ENCODE data around the gene JARID2.

JARID2 gene

DNA sequence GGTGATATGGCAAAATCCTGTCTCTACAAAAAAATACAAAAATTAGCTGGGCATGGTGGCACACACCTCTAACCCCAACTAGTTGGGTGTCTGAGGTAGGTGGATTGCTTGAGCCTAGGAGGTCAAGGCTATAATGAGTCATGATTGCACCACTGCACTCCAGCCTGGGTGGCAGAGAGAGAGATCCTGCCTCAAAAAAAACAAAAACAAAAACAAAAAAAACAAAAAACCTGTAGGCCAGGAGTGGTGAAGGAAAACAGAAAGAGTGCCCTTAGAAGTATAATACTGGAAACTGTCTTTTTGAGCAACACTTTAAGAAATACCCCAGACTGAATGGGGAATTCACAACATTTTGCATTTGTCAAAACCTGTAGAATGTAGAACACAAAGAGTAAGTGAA lies 85.3 kb downstream of the JARID2 start:
- DNase-seq (ENCODE audit: low spot score) = no peak

DNA sequence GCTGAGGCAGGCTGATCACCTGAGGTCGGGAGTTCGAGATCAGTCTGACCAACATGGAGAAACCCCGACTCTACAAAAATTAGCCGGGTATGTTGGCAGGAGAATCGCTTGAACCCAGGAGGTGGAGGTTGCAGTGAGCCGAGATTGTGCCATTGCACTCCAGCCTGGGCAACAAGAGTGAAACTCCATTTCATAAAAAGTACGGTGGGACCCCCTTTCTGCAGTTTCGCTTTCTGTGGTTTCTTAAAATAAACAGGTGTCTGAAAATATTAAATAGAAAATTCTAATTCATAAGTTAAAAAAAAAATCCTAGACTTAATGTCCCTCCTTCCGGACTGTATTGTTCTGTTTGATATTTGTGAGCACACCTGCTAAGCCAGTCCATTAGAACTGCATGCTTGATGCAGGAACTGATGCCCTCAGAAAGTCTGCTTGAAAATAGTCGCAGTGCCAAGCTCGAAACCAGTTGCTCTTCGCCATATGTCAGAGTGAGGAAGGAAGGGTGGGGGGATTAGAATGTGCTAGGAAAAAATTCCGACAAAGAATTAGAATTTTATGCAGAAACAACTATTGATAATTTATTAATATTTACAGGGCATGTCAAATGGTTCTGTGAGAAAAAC lies 85.9 kb downstream of the JARID2 start:
- FAIRE-seq = no peak
- no peak for DNase-seq (ENCODE audit: low spot score)

More for the DNA sequence above, 85.3 kb downstream of the JARID2 start:
- FAIRE-seq = no peak

DNA sequence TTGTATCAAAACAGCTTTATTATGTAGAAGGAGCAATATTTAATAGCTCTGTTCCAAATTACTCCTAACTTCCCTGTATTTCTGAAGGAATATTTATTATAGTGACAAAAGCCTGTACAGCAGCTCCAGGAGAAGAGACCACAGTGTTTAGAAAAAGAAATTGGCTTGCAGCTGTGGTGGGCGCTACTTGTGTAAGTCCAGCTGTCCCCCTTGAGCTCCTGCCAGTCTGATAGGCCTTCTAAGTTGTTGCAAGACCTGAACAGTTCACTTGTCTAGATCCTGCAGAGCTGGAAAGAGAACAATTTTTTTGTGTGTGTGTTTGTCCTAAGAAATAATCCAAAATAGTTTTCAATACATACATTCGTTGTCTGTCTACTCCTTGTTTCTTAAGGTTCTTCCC lies 86.6 kb downstream of the JARID2 start:
- DNase-seq (ENCODE audit: low spot score) (no peak), FAIRE-seq (no peak)

DNA sequence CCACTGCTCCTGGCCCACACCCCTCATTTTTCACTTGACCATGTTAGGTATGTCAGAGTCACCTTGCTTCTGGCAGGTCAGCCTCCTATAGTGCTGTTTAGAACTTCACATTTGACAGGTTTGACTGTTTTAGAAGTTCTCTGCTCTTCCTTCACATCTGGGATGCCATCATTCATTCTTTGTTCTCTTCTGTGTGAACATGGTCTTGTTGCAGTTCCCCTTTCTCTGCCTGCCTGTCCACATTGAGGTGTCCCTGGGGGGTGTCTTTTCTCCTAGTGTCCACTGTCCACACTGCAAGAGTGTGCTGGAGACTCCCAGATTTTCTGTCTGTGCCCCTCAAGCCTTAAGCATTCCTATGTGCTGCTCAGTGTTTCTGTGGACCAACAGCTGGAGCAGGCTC lies 89.5 kb downstream of the JARID2 start:
- FAIRE-seq (no peak), DNase-seq (ENCODE audit: low spot score) (no peak)

DNA sequence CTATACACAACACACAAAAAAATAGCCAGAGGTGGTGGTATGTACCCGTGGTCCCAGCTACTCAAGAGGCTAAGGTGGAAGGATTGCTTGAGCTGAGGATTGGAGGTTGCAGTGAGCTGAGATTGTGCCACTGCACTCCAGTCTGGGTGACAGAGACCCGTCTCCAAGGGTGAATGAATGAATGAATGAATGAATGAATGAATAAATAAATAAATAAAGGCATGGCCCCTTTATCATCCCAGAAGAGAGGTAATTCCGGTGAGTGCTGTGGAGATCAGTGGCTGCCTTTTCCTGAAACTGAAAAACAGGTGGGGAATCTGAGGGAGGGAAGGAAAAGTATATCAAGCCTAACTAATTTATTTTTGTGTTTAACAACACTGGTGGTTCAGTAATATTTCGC lies 90.0 kb downstream of the JARID2 start:
- DNase-seq (ENCODE audit: low spot score) (no peak), FAIRE-seq (no peak)

DNA sequence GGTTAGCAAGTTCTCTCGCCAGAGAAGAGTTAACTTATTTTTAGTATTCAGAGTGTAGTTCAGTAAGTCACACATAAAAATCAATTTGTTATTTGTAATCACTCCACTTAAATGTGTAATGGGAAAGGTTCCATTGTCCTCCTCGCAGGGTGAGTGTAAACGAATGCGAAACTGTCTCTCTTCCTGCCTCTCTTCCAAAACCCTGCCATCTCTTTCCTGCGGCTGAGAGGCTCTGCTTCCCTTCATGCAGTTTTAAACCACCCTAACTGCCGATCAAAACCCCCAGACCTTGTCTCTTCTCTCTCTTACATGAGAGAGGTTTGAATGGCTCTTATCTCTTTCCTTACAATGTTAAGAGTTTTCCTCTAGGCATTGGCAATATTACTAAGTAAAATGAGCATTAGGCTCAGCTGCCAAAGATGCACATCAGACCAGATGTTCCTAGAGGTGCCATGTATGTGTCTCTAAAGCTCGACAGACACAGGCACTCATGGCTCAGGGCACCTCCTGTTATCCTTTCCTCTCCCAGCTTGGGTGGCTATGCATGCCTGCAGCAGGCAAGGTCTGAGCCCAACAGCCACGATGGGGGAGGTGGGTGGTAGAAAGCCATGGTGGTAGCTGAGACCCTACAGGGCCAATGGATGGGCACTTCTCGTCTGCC lies 91.2 kb downstream of the JARID2 start:
- FAIRE-seq (no peak), DNase-seq (ENCODE audit: low spot score) (no peak)

DNA sequence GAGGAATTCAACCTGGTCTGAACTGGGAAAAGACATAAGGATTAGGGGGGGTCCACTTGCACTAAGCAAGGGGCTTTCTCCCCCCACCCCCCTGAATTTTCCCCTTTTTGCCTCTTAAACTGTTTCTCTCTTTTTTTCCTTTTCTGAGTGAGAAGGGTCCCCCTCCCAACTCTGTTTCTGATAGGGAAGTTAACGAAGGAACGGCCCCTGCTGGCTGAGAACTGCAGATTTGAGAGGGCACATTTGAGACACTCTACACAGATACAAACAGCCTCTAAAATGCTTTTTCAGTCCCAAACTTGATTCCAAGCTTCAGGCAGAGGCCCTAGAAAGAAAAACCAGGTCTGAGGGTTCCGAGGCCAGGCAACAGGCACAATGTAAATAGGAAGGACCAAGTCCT lies 91.7 kb downstream of the JARID2 start:
- DNase-seq (ENCODE audit: low spot score) (no peak), FAIRE-seq (no peak)

DNA sequence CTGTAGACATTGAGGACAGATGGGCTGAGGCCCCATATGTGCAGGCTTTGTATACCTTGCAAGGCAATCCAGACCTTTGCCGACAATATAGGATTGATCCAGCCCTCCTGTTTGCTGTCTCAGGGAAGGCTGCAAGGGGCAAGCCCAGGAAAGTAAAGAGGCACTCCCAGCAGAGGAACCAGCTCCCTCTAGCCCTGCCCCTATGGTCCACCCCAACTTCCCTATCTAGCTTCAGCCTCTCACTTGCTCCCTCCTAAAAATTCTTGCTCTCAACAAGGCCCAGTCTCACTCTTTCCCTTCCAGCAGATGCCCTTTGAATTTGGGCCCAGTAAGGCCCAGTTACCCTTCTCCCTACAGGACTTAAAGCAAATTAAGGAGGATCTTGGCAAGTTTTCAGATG lies 92.6 kb downstream of the JARID2 start:
- DNase-seq (ENCODE audit: low spot score) = no peak
- FAIRE-seq = no peak

DNA sequence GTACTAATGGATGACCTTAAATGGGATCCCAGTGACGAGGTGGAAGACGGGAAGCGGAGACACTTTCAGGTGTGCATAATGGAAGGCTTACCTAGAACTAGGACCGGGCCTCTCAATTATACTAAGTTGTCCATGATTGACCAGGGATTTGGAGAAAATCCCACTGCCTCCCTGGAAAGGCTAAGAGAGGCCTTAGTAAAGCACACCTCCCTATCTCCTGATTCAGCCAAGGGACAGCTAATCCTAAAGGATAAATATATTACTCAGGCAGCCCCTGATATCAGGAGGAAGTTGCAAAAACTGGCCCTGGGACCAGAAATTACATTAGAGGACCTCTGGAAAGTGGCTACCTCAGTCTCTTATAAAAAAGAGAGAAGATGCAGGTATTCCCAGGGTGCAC lies 93.2 kb downstream of the JARID2 start:
- FAIRE-seq (no peak), DNase-seq (ENCODE audit: low spot score) (no peak)

DNA sequence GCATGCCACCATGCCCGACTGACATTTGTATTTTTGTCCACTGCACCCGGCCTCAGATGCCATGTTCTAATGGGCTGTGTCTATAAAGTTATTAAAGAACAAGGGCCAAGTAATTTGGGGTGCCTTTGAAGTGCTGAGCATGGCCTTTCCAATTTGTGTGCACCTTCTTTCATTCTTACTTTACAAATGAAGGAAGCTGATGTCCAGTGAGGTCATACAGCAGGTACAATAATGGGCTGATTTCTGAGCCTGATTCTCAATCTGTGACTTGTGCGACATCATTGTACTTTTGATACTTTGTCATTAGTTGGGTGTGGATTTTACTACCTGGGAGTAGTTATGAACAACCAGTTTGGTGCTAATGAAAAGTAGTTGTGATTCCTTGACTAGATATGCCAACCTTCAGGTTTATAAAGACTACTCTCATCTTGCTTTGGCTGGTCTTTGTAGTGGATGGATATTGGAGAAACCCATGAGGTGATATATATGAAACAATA lies 94.3 kb downstream of the JARID2 start:
- DNase-seq (ENCODE audit: low spot score) (no peak), FAIRE-seq (no peak)

DNA sequence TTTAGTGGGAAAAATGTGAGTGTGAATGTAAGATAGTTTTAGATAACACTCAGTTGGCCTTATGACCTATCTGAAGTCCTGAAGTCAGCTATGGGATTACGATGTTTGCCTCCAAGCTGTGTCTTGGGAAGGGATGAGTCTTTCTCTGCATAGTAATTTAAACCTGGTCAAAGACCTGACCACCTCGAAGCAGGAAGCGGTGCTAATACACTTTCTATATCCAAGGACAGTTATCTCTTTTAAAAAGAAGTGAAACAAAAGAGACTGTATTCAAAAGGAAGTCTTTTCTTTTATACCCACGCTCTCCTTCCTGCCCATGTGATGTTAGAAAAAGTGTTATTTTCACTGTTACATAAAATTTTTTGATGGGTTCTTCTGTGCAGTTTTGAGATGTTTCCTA lies 94.9 kb downstream of the JARID2 start:
- no peak for FAIRE-seq
- no peak for DNase-seq (ENCODE audit: low spot score)

DNA sequence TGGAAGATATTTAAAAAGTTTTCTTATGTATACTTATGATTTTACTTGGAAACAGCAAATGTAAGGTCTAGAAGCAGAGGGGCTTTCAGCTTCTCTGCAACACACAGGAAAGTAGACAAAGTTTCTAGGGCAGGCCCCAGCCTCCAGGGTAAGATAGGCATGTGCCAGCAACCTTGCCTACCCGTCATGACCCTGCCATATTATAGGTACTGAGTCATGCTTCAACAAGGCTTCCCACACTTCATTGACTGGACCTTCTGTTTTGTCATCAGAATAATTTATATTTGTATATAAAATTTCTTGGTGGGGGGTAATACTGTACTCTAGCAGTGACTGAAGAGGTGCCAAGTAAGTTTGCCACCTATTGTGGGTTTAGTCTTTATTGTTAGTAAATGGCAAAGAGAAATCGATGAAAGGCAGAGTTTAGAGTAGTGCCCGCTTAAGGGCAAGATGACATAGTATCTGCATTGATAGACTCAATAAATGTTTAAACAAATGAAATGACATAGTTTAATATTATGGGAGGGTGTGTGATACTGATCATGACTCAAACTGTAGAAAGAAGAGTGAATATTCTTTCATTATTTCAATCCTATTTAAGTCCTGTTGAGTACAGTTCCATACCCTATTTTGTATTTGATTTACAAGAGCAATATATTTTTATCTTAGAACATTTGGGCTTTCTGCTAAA lies 95.6 kb downstream of the JARID2 start:
- FAIRE-seq (no peak), DNase-seq (ENCODE audit: low spot score) (peak; percentile 48)

DNA sequence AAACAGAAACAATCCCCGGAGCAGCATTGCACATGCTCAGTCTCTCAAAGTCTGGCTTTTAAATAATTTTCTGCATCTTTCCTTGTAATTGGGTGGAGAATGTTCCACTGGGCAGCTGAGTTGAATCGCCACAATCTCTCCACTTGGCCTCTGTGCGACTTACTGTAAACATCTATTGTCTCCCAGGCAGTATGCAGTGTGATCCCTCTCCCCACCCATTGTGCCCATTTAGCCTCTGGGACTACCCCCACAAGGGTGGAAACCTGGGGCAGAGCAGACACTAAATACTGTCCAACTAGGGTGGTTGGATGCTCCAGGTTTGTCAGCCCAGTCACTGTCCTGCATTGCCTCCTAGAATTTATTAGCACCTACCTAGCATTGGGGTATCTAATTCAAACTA lies 96.2 kb downstream of the JARID2 start:
- FAIRE-seq (no peak), DNase-seq (ENCODE audit: low spot score) (no peak)

DNA sequence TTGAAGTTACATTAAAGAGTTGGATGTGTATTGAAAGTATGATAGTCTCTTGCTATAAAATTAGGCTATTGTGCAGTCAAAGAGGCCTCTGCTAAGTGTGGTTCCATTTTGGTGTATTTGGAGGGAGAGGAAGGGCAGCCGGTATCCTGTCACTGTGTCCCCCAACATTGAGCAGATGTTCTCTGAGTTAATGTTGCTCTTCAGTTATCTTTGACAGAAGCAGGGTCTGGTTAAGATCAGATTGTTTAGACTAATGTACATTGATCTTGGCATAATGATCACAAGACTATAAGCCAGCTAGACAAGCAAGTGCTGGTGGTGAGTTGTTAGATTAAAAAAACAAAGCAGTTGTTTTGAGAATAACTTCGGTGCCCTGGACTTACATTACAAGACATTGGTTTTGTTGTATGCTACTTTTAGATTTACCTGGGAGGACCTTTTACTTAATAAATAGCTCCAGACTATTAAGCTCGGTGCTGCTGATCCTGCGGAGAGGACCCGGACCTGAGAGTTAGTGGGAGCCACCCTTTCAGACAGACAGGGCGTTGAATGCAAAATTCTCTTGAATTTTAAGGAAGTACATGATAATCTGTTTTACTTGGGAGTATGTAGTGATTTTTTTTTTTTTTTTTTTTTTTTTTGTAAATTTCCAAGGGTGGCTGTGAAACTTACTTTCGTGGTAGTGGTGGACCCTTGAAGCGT lies 97.8 kb downstream of the JARID2 start:
- FAIRE-seq (no peak), DNase-seq (ENCODE audit: low spot score) (no peak)

DNA sequence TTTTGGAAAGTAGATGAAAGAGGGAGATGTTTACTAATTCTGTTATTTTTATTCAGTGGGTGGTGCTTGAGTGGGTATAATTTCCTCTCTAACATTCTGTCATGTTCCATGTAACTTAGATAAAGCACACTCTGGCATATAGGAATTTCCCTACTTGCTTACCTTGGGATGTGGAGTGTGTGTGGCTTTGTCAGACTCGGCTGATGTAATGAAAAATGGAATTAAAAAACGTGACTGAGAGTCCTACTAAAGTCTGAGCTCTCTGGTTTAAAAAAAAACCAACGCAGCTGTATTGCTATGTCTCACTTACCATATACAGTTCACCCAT lies 98.3 kb downstream of the JARID2 start:
- FAIRE-seq = no peak

DNA sequence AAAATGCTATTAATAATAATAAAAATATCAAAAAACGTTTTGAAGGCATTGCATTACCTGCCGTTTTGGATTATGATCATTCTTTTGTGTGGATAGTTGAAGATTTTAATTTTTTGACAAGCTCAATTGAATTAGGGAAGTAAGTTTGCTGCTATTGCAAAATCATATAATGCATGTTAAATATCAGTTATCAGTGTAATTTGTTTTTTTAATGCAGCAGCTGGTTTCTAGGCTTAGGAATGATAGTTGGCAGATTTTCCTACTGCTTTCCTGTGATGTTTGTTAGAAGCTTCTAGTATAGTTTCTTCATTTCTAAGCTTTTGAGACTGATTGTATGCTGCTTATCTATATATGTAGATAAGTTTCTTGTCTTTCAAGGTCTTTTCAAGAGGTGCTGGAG lies 99.0 kb downstream of the JARID2 start:
- FAIRE-seq = no peak
- DNase-seq (ENCODE audit: low spot score) = no peak

More for the DNA sequence above, 98.3 kb downstream of the JARID2 start:
- DNase-seq (ENCODE audit: low spot score) = no peak

DNA sequence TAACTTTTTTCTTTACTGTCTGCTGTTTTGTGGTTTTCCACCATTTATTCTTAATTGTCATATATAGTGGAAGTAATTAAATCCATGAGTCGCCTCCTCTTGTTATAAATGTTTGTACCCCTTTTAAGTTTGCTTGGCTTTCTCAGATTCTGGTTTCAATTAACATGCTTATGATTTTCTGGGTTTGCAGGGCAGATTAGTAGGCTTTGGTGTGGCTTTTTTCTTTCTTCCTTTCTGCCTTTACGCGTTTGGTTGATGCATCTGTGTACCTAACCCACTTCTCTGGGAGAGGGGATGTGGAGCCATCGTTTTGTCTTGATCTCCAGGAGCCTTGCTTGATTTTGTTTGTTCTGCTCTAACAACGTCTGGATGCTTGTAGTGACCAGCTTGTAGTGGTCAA lies 100.4 kb downstream of the JARID2 start:
- FAIRE-seq (no peak), DNase-seq (ENCODE audit: low spot score) (no peak)

DNA sequence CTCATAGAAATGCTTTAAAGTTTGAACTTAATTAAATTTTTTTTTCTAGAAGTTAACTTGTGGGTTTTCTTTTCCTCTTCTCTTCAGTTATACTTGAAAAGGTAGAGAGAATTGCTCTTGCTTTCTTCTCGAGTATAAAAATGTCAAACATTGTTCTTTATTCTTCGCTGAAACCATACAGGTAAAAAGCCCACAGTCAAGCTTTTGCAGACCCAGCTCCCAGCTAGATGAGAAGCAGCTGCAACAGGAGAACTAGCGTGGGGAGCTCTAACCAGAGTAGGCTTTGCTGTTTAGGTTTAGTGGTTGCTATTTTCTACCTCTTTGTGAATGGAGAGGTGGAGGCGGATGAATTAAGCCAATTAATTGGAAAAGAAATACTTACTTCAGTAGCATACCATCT lies 102.7 kb downstream of the JARID2 start:
- FAIRE-seq (no peak), DNase-seq (ENCODE audit: low spot score) (no peak)

DNA sequence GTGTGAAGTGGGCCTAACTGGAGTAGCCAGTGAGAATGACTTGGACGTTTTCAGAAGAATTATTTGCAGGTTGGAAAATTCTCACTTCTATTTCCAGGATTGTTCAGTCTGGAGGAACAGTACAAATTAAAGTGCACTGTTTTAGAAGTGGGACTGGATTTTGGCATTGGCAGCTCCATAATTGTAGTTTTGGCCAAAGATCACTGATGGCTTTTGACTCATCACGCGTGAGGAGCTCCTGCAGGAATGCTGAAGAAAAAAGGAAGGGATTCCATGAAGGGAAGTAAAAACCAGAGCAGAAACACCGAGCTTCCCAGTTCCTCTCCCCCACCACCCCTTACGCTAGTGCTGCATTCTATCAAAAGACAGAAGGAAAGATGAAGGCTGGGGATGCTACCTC lies 103.5 kb downstream of the JARID2 start:
- FAIRE-seq (no peak), DNase-seq (ENCODE audit: low spot score) (no peak)

DNA sequence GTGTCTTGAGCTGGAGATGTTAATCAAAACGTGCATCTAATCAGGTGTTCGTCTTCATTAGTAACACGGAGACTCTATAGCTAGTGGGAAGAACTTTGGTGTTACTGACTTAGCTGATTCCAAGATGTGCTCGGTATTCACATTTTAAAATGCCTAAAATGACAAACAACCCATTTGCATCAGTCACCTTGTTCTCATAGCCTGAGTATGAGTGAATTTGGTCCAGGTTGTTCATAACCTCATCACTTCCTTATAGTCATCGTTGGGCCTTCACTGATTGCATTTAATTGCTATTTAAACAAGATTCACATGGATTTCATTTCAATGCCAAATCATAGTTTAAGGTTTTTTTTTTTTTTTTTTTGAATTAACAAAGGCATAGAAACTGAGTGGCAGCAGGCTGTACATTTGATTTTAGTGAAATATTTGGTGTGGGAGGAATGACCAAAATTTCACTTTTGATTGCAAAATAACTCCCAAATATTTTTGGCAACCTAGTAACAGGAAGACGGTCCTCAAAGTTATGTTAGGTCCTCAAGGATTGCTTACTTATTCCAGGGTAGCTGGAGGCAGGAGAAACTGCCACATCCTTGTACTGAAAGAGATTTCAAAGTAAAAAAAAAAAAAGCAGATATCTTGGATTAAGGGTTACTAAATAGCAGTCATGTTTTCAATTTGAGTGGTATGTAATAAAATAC lies 104.7 kb downstream of the JARID2 start:
- DNase-seq (ENCODE audit: low spot score) (no peak), FAIRE-seq (no peak)

DNA sequence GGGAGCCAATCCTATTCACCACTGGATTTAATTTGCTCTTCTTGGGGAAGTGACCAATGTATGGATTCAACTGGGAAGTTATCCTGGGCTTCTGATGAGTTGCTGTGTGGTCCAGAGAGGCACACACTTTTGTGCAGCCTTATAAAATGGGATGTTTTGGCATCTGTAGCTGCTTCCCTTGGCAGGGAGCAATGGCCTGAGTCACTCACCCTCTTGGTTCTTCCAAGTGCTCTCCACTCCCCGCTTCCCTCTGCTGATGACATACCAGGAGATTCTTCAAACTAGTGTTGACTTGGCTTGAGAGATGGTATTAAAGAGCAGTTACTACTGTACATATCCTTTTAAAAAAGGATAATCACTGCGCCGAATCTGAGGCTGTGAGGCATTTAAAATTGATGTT lies 105.8 kb downstream of the JARID2 start:
- DNase-seq (ENCODE audit: low spot score) (no peak), FAIRE-seq (no peak)

DNA sequence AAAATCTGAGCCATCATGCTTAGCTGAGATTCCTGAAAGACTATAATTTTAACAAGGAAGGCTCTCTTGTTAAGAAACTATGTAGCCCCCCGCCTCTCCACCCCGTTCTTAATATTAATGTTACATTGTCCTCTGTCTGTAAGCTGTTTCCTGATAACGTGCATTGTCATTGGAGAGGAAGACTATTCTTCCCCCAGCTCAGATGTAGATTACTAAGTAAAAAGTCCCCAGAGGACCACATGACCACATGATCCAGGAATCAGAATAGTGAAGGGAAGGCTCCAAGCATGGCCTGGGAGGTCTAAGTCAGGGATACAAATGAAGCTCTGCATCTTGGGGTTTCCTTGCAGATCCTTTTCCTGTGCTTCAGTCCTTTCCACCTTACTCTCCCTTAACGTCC lies 106.4 kb downstream of the JARID2 start:
- FAIRE-seq = no peak

More for the DNA sequence above, 106.4 kb downstream of the JARID2 start:
- DNase-seq (ENCODE audit: low spot score) = no peak

All from RCC 7860 (cell line).